ENCODE data around the gene HCN3.

The HCN3 gene

GRCh38 chr1:155277902-155278688 lies 832 bp downstream of the HCN3 start:
- H3K9me3 ChIP-seq (replicated peaks in 1 of 2; ENCODE audit: control insufficient read depth in 2 of 2, insufficient read depth in 1 of 2, low read depth in 1 of 2, low read length in 2 of 2) = no peaks in the 10 kb centered on the region
- peak overlapping the region; percentile 32 for H3K18ac ChIP-seq (ENCODE audit: low read length)
- no peak overlapping the region for H2BK120ac ChIP-seq (ENCODE audit: low read depth, low read length)
- H4K8ac ChIP-seq (ENCODE audit: low read depth, low read length) = no peak overlapping the region
- H3K4me3 ChIP-seq (ENCODE audit: low read length in 2 of 2) = peak overlapping the region; percentile 86 to 92
- peak overlapping the region; percentile 97 for H2AFZ ChIP-seq (ENCODE audit: low read length)
- H3K14ac ChIP-seq (ENCODE audit: low read length) = no peak overlapping the region
- no CpG with 5 or more reads among the region's 29 CpGs for WGBS, 2 donors (ENCODE audit: extremely low coverage in 2 of 2, insufficient read length in 2 of 2, insufficient replicate concordance in 1 of 2)
- peak overlapping the region; percentile 45 for H2BK5ac ChIP-seq (ENCODE audit: low read length)
- H3K4ac ChIP-seq (ENCODE audit: low read length) = no peak overlapping the region
- H2BK15ac ChIP-seq (ENCODE audit: low read length) = no peak overlapping the region
- H3K36me3 ChIP-seq (replicated peaks in 1 of 2; ENCODE audit: control insufficient read depth in 2 of 2, insufficient read depth in 2 of 2, low read length in 2 of 2) = peaks cover 0 to 17% of the 10 kb centered on the region in 2 donors
- H3K4me2 ChIP-seq (ENCODE audit: insufficient read depth, low read length, poor library complexity, severe bottlenecking) = peak overlapping the region; percentile 99
- H3K79me1 ChIP-seq (ENCODE audit: low read depth, low read length) = no peaks in the 10 kb centered on the region
- H2BK12ac ChIP-seq (ENCODE audit: low read length) = no peak overlapping the region
- peak overlapping the region; percentile 50 for H3K23ac ChIP-seq (ENCODE audit: low read depth, low read length, poor library complexity)
- no peak overlapping the region for H3K27ac ChIP-seq (replicated peaks; ENCODE audit: low read length)
- no peak overlapping the region for H2AK5ac ChIP-seq (ENCODE audit: low read depth, low read length)
- DNase-seq (ENCODE audit: low spot score) = peak; percentile 82
- peaks cover 18 to 20% of the 10 kb centered on the region in 2 donors for H3K4me1 ChIP-seq (ENCODE audit: control insufficient read depth in 2 of 2, insufficient read depth in 1 of 2, low read depth in 1 of 2, low read length in 2 of 2)
- no peak overlapping the region for H4K91ac ChIP-seq (ENCODE audit: low read depth, low read length, poor library complexity)
- peak overlapping the region; percentile 38 for H3K9ac ChIP-seq (ENCODE audit: low read depth, low read length, poor library complexity)
- H3K27me3 ChIP-seq (ENCODE audit: control insufficient read depth in 3 of 3, insufficient read depth in 3 of 3, low read depth in 1 of 3, low read length in 3 of 3) = no peaks in the 10 kb centered on the region

DNA sequence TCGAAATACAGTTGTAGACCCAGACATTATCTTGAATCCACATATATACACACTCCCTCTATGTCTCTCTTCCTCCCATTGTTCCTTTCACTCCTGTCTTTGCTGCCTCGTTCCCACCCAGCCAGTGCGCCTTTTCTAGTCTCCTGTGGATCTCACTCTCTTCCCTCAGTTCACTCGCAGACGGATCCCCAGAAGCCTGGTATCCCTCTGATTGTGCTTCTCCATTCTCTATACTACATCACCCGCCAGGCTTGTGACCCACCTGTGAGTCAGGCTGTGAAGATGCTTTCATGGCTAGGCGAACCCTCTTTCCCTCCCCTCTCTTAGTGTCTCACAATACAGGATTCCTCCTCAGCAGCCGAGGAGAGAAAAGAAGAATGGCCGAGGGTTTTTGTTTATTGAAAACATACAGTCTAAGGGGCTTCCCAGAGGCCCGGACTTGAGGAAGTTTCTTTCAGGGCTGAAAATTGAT lies 1.5 kb downstream of the HCN3 start:
- H2BK12ac ChIP-seq (ENCODE audit: low read length) = no peak overlapping the region
- H2BK5ac ChIP-seq (ENCODE audit: low read length) = no peak overlapping the region
- H3K9ac ChIP-seq (ENCODE audit: low read depth, low read length, poor library complexity) = no peak overlapping the region
- peak overlapping the region; percentile 52 to 92 for H3K4me3 ChIP-seq (ENCODE audit: low read length in 2 of 2)
- no CpG with 5 or more reads among the region's 10 CpGs for WGBS, 2 donors (ENCODE audit: extremely low coverage in 2 of 2, insufficient read length in 2 of 2, insufficient replicate concordance in 1 of 2)
- no peak overlapping the region for H3K18ac ChIP-seq (ENCODE audit: low read length)
- H3K4ac ChIP-seq (ENCODE audit: low read length) = no peak overlapping the region
- no peak overlapping the region for H4K91ac ChIP-seq (ENCODE audit: low read depth, low read length, poor library complexity)
- no peak overlapping the region for H4K8ac ChIP-seq (ENCODE audit: low read depth, low read length)
- no peak overlapping the region for H3K4me2 ChIP-seq (ENCODE audit: insufficient read depth, low read length, poor library complexity, severe bottlenecking)
- no peak overlapping the region for H2BK120ac ChIP-seq (ENCODE audit: low read depth, low read length)
- H3K27ac ChIP-seq (replicated peaks; ENCODE audit: low read length) = peak overlapping the region; percentile 13
- H3K23ac ChIP-seq (ENCODE audit: low read depth, low read length, poor library complexity) = no peak overlapping the region
- no peak overlapping the region for H2BK15ac ChIP-seq (ENCODE audit: low read length)
- DNase-seq (ENCODE audit: low spot score) = no peak
- no peaks in the 10 kb centered on the region for H3K9me3 ChIP-seq (replicated peaks in 1 of 2; ENCODE audit: control insufficient read depth in 2 of 2, insufficient read depth in 1 of 2, low read depth in 1 of 2, low read length in 2 of 2)
- peaks cover 18% of the 10 kb centered on the region in 2 donors for H3K4me1 ChIP-seq (ENCODE audit: control insufficient read depth in 2 of 2, insufficient read depth in 1 of 2, low read depth in 1 of 2, low read length in 2 of 2)
- no peaks in the 10 kb centered on the region for H3K27me3 ChIP-seq (ENCODE audit: control insufficient read depth in 3 of 3, insufficient read depth in 3 of 3, low read depth in 1 of 3, low read length in 3 of 3)
- H3K14ac ChIP-seq (ENCODE audit: low read length) = no peak overlapping the region
- peaks cover 0 to 22% of the 10 kb centered on the region in 2 donors for H3K36me3 ChIP-seq (replicated peaks in 1 of 2; ENCODE audit: control insufficient read depth in 2 of 2, insufficient read depth in 2 of 2, low read length in 2 of 2)
- H3K79me1 ChIP-seq (ENCODE audit: low read depth, low read length) = no peaks in the 10 kb centered on the region
- no peak overlapping the region for H2AK5ac ChIP-seq (ENCODE audit: low read depth, low read length)
- no peak overlapping the region for H2AFZ ChIP-seq (ENCODE audit: low read length)

- Histone ChIP-seq H2BK12ac (ENCODE audit: low read length) (no peak overlapping the region), H4K91ac (ENCODE audit: low read depth, low read length, poor library complexity) (no peak overlapping the region), H3K9me3 (replicated peaks in 1 of 2; ENCODE audit: control insufficient read depth in 2 of 2, insufficient read depth in 1 of 2, low read depth in 1 of 2, low read length in 2 of 2) (peaks cover 0 to 1% of the 10 kb centered on the region in 2 donors), H3K14ac (ENCODE audit: low read length) (no peak overlapping the region), H2BK5ac (ENCODE audit: low read length) (no peak overlapping the region), H3K27me3 (ENCODE audit: control insufficient read depth in 3 of 3, insufficient read depth in 3 of 3, low read depth in 1 of 3, low read length in 3 of 3) (no peaks in the 10 kb centered on the region), H3K4me3 (ENCODE audit: low read length in 2 of 2) (no peak overlapping the region), H3K4me1 (ENCODE audit: control insufficient read depth in 2 of 2, insufficient read depth in 1 of 2, low read depth in 1 of 2, low read length in 2 of 2) (peaks cover 17 to 18% of the 10 kb centered on the region in 2 donors), H3K18ac (ENCODE audit: low read length) (no peak overlapping the region), H2BK15ac (ENCODE audit: low read length) (no peak overlapping the region), H3K79me1 (ENCODE audit: low read depth, low read length) (no peaks in the 10 kb centered on the region), H2BK120ac (ENCODE audit: low read depth, low read length) (no peak overlapping the region), H3K23ac (ENCODE audit: low read depth, low read length, poor library complexity) (no peak overlapping the region), H3K9ac (ENCODE audit: low read depth, low read length, poor library complexity) (peak overlapping the region; percentile 34), H3K4me2 (ENCODE audit: insufficient read depth, low read length, poor library complexity, severe bottlenecking) (no peak overlapping the region), H3K27ac (replicated peaks; ENCODE audit: low read length) (no peak overlapping the region), H3K4ac (ENCODE audit: low read length) (no peak overlapping the region), H2AFZ (ENCODE audit: low read length) (no peak overlapping the region), H4K8ac (ENCODE audit: low read depth, low read length) (no peak overlapping the region), H2AK5ac (ENCODE audit: low read depth, low read length) (no peak overlapping the region), H3K36me3 (replicated peaks in 1 of 2; ENCODE audit: control insufficient read depth in 2 of 2, insufficient read depth in 2 of 2, low read length in 2 of 2) (peaks cover 0 to 28% of the 10 kb centered on the region in 2 donors)
- DNase-seq (ENCODE audit: low spot score) = no peak
- WGBS, 2 donors (ENCODE audit: extremely low coverage in 2 of 2, insufficient read length in 2 of 2, insufficient replicate concordance in 1 of 2) = no CpG with 5 or more reads among the region's 2 CpGs
These were observed 2.0 kb downstream of the HCN3 start for GRCh38 chr1:155279268-155279667.

DNA sequence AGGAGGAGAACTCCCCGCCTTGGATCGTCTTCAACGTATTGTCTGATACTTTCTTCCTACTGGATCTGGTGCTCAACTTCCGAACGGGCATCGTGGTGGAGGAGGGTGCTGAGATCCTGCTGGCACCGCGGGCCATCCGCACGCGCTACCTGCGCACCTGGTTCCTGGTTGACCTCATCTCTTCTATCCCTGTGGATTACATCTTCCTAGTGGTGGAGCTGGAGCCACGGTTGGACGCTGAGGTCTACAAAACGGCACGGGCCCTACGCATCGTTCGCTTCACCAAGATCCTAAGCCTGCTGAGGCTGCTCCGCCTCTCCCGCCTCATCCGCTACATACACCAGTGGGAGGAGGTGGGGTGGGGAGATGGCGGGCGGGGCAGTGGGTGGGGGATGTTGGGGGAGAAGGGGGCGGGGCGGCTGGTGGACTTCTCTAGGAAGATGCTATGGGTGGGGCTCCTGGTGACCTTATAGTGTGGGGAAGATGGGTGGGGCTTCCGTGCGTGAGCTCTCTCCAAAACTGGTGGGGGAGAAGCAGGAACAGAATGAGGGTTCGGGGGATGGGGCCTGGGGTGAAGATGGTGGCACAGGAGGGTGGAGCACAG lies 5.3 kb downstream of the HCN3 start:
- peak overlapping the region; percentile 4 for H3K4me2 ChIP-seq (ENCODE audit: insufficient read depth, low read length, poor library complexity, severe bottlenecking)
- H3K4me1 ChIP-seq (ENCODE audit: control insufficient read depth in 2 of 2, insufficient read depth in 1 of 2, low read depth in 1 of 2, low read length in 2 of 2) = peaks cover 13 to 14% of the 10 kb centered on the region in 2 donors
- no peak overlapping the region for H3K18ac ChIP-seq (ENCODE audit: low read length)
- H2BK120ac ChIP-seq (ENCODE audit: low read depth, low read length) = no peak overlapping the region
- WGBS, 2 donors (ENCODE audit: extremely low coverage in 2 of 2, insufficient read length in 2 of 2, insufficient replicate concordance in 1 of 2) = no CpG with 5 or more reads among the region's 29 CpGs
- H2BK5ac ChIP-seq (ENCODE audit: low read length) = no peak overlapping the region
- H2AFZ ChIP-seq (ENCODE audit: low read length) = no peak overlapping the region
- no peak overlapping the region for H3K14ac ChIP-seq (ENCODE audit: low read length)
- no peak overlapping the region for H2AK5ac ChIP-seq (ENCODE audit: low read depth, low read length)
- no peaks in the 10 kb centered on the region for H3K27me3 ChIP-seq (ENCODE audit: control insufficient read depth in 3 of 3, insufficient read depth in 3 of 3, low read depth in 1 of 3, low read length in 3 of 3)
- no peak overlapping the region for H3K4ac ChIP-seq (ENCODE audit: low read length)
- H3K9ac ChIP-seq (ENCODE audit: low read depth, low read length, poor library complexity) = no peak overlapping the region
- H3K9me3 ChIP-seq (replicated peaks in 1 of 2; ENCODE audit: control insufficient read depth in 2 of 2, insufficient read depth in 1 of 2, low read depth in 1 of 2, low read length in 2 of 2) = peaks cover 0 to 1% of the 10 kb centered on the region in 2 donors
- DNase-seq (ENCODE audit: low spot score) = no peak
- H4K91ac ChIP-seq (ENCODE audit: low read depth, low read length, poor library complexity) = no peak overlapping the region
- peaks cover under 1% of the 10 kb centered on the region for H3K79me1 ChIP-seq (ENCODE audit: low read depth, low read length)
- H2BK12ac ChIP-seq (ENCODE audit: low read length) = no peak overlapping the region
- H3K36me3 ChIP-seq (replicated peaks in 1 of 2; ENCODE audit: control insufficient read depth in 2 of 2, insufficient read depth in 2 of 2, low read length in 2 of 2) = peaks cover 2 to 52% of the 10 kb centered on the region in 2 donors
- no peak overlapping the region for H4K8ac ChIP-seq (ENCODE audit: low read depth, low read length)
- no peak overlapping the region for H3K23ac ChIP-seq (ENCODE audit: low read depth, low read length, poor library complexity)
- no peak overlapping the region for H2BK15ac ChIP-seq (ENCODE audit: low read length)
- H3K4me3 ChIP-seq (ENCODE audit: low read length in 2 of 2) = no peak overlapping the region
- no peak overlapping the region for H3K27ac ChIP-seq (replicated peaks; ENCODE audit: low read length)

Data from neuronal stem cell (in vitro differentiated cells).